Astrocyte of the spinal cord (primary cell): Measurements from ENCODE around the gene TSPAN19.

Experiments
- DNase-seq: peaks from one replicate; pipeline ENCODE4 v3.0.0; 2011; ENCODE audit warnings: low read depth, low spot score
- H3K4me3 ChIP-seq: 2 replicates; pipeline ENCODE4 v1.5.1; 2011; ENCODE audit warnings: low read depth, mild to moderate bottlenecking, low read length, moderate library complexity
- in situ Hi-C: cut with HindIII; loops from 2 replicates; pipeline ENCODE4 v1.10.0; 2017; ENCODE audit warnings: low sequenced_read_pairs
- TF ChIP-seq, protein P1 (sequence below): IDR thresholded peaks from 2 replicates; pipeline ENCODE4 v1.5.1; 2012; ENCODE audit warnings: low read depth, mild to moderate bottlenecking, low read length, inconsistent platforms

The TSPAN19 gene

DNA sequence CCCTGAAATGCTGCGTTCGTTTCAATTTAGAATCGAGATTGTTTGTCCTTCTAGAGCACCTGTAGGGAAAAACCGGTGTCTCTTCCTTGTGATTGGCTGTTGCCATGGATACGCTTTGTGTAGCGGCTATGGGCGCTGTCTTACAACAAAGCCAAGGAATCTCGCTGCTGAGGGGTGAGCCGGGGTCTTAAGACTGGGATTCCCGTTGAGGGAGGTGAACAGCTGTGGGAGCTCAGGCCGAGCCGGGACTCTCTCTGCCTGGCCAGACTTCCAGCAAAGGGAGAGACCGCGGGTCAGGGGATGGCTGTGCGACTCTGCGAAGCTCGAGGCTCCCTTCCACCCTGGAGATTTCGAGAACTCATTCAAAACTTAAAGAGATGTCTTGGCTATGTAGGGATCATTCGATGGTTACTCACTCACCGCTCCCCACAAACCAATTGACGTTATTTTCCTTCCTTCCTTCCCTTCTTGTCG is at the start of gene TSPAN19, which contains the start of gene LRRIQ1:
Gene TSPAN19, minus strand, starts transcription at position 44 of the 474 bp plus-strand sequence. CDS start 6,331 bp downstream, outside the sequence.
Gene LRRIQ1, plus strand, starts transcription at position 118 of the 474 bp plus-strand sequence. CDS start 1,826 bp downstream, outside the sequence.
- peak within 1 kb of the TSS; percentile 87 for H3K4me3 ChIP-seq
- in situ Hi-C loops, result no loop called here
- DNase-seq, result peak; percentile 92
- TF ChIP-seq, protein P1, sequence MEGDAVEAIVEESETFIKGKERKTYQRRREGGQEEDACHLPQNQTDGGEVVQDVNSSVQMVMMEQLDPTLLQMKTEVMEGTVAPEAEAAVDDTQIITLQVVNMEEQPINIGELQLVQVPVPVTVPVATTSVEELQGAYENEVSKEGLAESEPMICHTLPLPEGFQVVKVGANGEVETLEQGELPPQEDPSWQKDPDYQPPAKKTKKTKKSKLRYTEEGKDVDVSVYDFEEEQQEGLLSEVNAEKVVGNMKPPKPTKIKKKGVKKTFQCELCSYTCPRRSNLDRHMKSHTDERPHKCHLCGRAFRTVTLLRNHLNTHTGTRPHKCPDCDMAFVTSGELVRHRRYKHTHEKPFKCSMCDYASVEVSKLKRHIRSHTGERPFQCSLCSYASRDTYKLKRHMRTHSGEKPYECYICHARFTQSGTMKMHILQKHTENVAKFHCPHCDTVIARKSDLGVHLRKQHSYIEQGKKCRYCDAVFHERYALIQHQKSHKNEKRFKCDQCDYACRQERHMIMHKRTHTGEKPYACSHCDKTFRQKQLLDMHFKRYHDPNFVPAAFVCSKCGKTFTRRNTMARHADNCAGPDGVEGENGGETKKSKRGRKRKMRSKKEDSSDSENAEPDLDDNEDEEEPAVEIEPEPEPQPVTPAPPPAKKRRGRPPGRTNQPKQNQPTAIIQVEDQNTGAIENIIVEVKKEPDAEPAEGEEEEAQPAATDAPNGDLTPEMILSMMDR, result no peak

DNA sequence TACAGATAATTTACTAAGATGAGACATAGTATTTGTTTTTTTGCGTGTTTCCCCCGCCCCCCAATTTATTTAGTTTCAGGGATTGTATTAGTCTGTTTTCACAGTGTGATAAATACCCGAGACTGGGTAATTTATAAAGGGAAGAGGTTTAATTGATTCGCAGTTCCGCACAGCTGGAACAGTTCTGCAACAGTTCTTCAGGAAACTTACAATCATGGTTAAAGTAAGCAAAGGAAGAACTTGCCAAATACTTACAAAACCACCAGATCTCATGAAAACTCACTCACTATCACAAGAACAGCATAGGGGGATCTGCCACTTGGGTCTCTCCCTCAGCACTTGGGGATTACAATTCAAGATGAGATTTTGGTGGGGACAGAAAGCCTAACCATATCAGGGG is 49.0 kb upstream of the TSPAN19 start:
- DNase-seq, result no peak
- TF ChIP-seq, protein P1, result no peak
- in situ Hi-C loops, result no loop called here
- no peak overlapping the region for H3K4me3 ChIP-seq

DNA sequence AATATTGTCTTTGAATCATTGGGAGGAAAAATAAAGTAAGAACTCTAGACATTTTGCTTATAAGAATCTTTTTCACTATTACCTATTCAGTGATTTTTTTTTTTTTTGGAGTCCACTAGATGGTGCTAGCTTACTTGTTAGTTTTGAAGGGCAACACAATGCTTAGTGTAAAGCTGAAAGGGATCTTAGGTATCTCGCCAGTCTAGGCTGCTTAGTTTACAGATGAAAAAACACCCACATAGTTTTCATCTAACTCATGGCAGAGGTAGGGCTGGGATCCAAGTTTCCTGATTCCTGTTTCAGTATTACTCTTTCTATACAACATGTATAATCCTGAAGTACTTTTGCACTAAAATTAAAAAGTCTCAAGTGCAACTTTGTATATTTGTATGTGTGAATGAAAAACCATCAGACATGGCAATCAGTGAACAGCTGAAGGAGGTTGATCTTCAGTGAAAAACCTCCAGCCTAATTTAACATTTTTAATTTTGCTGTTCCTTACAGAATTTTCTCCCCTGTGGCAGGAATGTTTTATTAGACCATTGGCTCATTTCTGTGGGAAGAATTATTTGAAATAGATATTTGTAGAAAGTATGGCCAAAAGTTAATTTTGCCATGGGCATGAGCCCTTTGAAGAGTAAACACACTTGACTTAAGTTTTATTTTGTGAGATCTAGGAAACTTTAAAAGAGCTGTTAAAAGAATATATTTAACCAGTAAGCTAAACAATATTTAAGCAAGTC is 40.8 kb upstream of the TSPAN19 start:
- DNase-seq, result peak; percentile 93
- no peak overlapping the region for H3K4me3 ChIP-seq
- in situ Hi-C loops, result no loop called here
- TF ChIP-seq, protein P1, result peak; percentile 49

DNA sequence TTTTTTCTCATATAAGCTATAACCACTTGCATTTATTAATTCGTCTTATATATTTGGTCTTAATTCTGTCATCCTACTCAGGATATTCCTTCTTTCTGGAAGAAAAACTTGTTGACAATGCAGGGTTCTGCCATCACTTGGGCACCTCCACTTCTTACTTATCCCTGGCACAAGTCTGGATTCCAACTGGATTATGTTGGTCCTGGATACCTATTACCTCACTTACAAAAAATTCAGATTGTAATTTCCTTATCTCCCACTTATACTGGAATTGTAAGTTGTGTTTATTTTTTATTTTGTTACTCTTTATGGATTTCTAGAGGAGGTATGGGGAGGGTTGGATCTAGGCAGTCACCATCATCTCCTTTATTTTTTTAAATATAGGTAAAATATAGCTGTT is 36.7 kb upstream of the TSPAN19 start:
- in situ Hi-C loops, result no loop called here
- no peak overlapping the region for H3K4me3 ChIP-seq
- TF ChIP-seq, protein P1, result no peak
- no peak for DNase-seq

DNA sequence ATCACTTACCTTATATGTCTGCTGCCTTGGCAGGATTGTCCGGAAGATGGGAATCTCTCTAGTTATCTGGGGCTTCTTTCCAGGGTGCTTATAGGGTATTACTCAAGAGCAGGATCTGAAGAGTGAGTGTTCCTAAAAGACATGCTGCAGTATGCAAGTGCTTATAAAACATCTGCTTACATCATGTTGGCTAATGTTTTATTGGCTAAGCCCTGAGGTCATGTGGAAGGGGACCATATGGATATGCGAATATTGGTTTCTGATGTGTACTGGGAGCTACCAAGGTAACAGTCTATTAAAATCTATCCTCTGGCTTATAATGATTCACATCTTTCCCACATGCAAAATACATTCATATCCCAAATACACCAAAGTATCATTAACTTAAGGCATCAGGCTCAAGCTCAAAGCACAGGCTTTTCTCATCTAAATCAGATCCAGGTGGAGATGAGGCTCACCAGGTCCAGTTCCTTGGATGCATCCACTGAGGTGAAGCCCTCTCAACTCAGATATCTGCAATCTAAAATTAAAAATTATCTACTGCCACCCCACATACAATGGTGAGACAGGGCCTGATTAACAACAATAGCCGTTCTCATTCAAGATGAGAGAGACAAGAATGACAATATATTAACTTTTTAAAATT is 29.9 kb upstream of the TSPAN19 start:
- no peak for DNase-seq
- TF ChIP-seq, protein P1, result no peak
- in situ Hi-C loops, result no loop called here
- H3K4me3 ChIP-seq, result no peak overlapping the region

DNA sequence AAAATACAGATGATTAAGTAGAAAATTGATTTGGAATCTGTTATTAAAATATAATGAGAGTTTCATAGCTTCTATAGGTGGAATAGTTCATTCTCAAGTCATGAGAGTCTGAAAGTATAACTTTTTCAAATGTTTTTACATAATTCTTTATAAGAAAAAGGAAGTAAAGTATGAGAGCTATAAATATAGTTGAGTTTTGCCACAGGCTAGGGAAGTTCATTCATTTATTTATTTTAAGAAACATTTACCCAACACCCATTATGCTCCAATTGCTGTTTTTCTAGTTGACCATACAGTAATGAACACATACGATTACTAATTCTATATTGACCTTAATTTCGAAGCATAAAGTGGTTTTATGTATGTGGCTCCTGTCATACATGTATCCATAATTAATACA is 24.8 kb upstream of the TSPAN19 start:
- TF ChIP-seq, protein P1, result no peak
- H3K4me3 ChIP-seq, result no peak overlapping the region
- in situ Hi-C loops, result no loop called here
- DNase-seq, result no peak
